Suppressor macrophage treated with lipopolysaccharide for 1 hour (primary cell): Measurements from ENCODE around the gene CCL28.
A peak's percentile ranks its signal among the peaks of the same experiment; 100 is the strongest.

Experiments
- DNase-seq, 3 donors: peaks; one replicate each; pipeline ENCODE4 v3.0.0-alpha.2; 2020 to 2022

The CCL28 gene

DNA sequence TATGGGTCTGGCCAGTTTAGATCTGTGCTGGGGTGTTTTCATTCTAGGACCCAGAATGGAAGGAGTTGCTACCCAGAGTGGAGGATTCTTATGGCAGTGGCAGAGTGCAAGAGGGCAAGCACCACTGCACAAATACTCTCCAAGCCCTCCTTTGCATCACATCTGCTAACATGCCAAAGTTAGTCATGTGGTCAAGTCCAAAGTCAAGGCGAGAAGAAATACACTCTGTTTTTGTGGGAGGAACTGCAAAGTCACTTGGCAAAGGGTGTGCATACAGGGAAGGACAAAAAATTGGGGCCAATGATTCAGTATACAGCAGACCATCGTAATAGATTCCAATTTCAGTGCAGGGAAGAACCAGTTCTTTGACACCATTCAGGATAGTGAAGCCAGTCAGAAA, 55.1 kb downstream of the CCL28 start:
- DNase-seq: no peak

GRCh38 chr5:43354774-43355173, 57.4 kb downstream of the CCL28 start:
- peak in 1 of 3 donors; percentile 7 for DNase-seq

- DNase-seq: peak in 1 of 3 donors; percentile 15
These were observed 58.5 kb downstream of the CCL28 start for GRCh38 chr5:43353668-43354067.

GRCh38 chr5:43352915-43353314, 59.3 kb downstream of the CCL28 start:
- peak in 1 of 3 donors; percentile 12 for DNase-seq

DNA sequence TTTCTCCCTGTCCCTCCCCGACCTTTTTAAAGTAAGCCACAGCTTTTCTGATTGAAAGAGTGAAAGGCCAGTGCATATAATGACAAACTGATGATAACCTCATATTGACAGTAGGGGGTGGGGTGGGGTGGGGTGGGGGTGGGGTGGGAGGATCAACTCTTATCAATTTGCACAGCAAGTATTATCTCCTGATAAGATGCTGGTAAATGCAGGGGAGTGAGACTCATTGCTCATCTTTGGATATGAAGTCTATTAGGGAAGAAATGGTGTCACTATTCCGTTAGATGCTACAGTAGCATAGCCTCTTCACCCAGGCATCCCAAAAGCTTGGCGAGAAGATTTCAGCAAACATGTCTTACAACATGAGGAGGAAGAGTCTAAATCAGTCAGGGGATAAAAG, 60.1 kb downstream of the CCL28 start:
- peak in 1 of 3 donors; percentile 16 for DNase-seq

- DNase-seq: no peak
These were observed 63.3 kb downstream of the CCL28 start for GRCh38 chr5:43348861-43349363.

- DNase-seq: no peak
These were observed 64.0 kb downstream of the CCL28 start for GRCh38 chr5:43348207-43348606.

DNA sequence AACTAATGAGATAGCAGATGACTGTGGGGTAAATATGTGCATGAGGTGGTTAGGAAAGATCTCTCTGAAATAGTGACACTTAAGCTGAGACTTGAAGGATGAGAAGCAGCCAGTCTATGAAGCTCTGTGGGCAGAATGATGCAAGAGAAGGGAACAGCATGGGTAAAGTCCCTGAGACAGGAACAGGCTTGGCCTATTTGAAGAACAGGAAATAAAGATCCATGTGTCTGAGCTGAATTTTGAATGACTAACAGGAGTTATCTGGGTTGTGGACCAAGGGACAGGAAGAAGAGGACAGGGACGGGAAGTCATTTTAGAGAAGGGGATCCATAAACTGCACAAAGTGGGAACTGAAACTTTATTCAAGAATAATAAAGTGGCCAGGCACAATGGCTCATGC, 73.3 kb downstream of the CCL28 start:
- DNase-seq: peak; percentile 87 to 96 (median 94)

DNA sequence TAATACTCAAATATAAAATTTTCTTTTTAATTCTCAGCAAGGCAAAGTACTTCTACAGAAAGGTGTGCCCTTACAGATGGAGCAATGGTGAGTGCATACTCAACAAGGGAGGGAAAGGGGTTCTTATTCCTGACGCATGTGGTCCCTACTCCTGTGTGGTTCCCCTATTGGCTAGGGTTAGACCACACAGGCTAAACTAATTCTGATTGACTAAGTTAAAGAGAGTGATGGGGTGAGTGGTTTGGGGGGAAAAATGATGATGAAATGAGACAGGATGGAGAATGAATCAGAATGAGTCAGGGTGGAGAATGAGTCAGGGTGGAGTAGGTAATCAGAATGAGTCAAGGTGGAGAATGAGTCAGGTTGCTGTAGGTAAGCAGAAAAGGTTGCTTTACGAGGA, 76.0 kb downstream of the CCL28 start:
- DNase-seq: peak in 2 of 3 donors; percentile 15 to 27

- no peak for DNase-seq
These were observed 76.5 kb downstream of the CCL28 start for GRCh38 chr5:43335681-43336080.

DNA sequence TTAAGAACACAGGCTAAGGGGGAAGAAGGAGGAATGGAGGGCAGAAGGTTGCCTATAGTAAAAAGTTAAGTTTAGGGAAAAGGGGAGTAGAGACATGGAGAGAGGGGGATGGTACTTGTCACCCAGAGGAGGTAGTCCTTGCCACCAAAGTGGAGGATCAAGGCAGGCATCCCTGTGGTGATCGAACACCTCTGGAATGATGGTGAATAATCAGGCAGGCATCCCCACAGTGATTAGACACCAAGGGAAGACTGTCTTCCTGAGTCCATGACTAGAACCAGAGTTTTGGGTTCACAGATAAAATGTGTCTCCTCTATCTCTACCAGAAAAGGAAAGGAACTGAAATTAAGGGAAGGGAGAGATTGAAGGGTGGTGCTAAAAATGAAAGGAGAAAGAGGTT, 79.8 kb downstream of the CCL28 start:
- DNase-seq: no peak
